OCI-LY1 (cell line): Measurements from ENCODE around the gene ACVR2A.

Source experiments
- H2AFZ ChIP-seq: fragments of 200-600 bp; sonication (generic), shearing (Covaris generic); 2 replicates; pipeline ENCODE4 v1.6.0; 2014; ENCODE audit warnings: antibody characterized with exemption, mild to moderate bottlenecking, low read length
- H3F3A ChIP-seq: fragments of 200-600 bp; sonication (generic), shearing (Covaris generic); 2 replicates; pipeline ENCODE4 v1.6.0; 2014; ENCODE audit warnings: mild to moderate bottlenecking, antibody characterized with exemption, low read length, moderate library complexity; ENCODE audit not compliant: insufficient read depth
- H3K27ac ChIP-seq: fragments of 200-600 bp; sonication (generic); 2 replicates; pipeline ENCODE4 v1.5.1; 2014; ENCODE audit warnings: low read length, mixed run types, mild to moderate bottlenecking, low read depth; ENCODE audit not compliant: poor library complexity, severe bottlenecking
- H3K27me3 ChIP-seq: fragments of 200-600 bp; sonication (generic); 2 replicates; pipeline ENCODE4 v1.6.0; 2014; ENCODE audit warnings: antibody characterized with exemption, mild to moderate bottlenecking, low read length, moderate library complexity; ENCODE audit not compliant: insufficient read depth
- H3K36me3 ChIP-seq: fragments of 200-600 bp; sonication (generic); 2 replicates; pipeline ENCODE4 v1.6.1; 2014; ENCODE audit warnings: mild to moderate bottlenecking, antibody characterized with exemption, low read length, moderate library complexity, mixed read lengths; ENCODE audit not compliant: insufficient read depth
- H3K4me1 ChIP-seq: fragments of 200-600 bp; sonication (generic); 2 replicates; pipeline ENCODE4 v1.5.1; 2014; ENCODE audit warnings: mild to moderate bottlenecking, low read length, moderate library complexity; ENCODE audit not compliant: insufficient read depth, severe bottlenecking
- H3K4me2 ChIP-seq: fragments of 200-600 bp; sonication (generic), shearing (Covaris generic); 2 replicates; pipeline ENCODE4 v1.6.1; 2014; ENCODE audit warnings: low read length
- H3K4me3 ChIP-seq: fragments of 200-600 bp; sonication (generic); 2 replicates; pipeline ENCODE4 v1.5.1; 2014; ENCODE audit warnings: low read length, low read depth, mild to moderate bottlenecking, mixed read lengths; ENCODE audit not compliant: poor library complexity, severe bottlenecking
- H3K79me2 ChIP-seq: fragments of 200-600 bp; shearing (Covaris generic); 2 replicates; pipeline ENCODE4 v1.6.1; 2016; ENCODE audit warnings: mixed run types, low read length, mixed read lengths; ENCODE audit not compliant: insufficient read depth
- H3K9ac ChIP-seq: fragments of 200-600 bp; sonication (generic), shearing (Covaris generic); 2 replicates; pipeline ENCODE4 v1.6.1; 2014; ENCODE audit warnings: mild to moderate bottlenecking, low read length, mixed read lengths
- H3K9me2 ChIP-seq: fragments of 200-600 bp; sonication (generic), shearing (Covaris generic); 2 replicates; pipeline ENCODE4 v1.6.1; 2014; ENCODE audit warnings: low read depth, mild to moderate bottlenecking, low read length, mixed read lengths
- H3K9me3 ChIP-seq: fragments of 200-600 bp; shearing (Covaris generic); 2 replicates; pipeline ENCODE4 v1.6.1; 2014; ENCODE audit warnings: low read length, mixed read lengths
- H4K20me1 ChIP-seq: fragments of 200-600 bp; sonication (generic), shearing (Covaris generic); 2 replicates; pipeline ENCODE4 v1.6.0; 2016; ENCODE audit warnings: mild to moderate bottlenecking, low read length; ENCODE audit not compliant: insufficient read depth
- CTCF ChIP-seq: fragments of 200-600 bp; sonication (generic), shearing (Covaris generic); IDR thresholded peaks from 2 replicates; pipeline ENCODE4 v1.5.1; 2017; ENCODE audit warnings: mild to moderate bottlenecking, antibody characterized with exemption, low read length, moderate library complexity, mixed read lengths
- EZH2 ChIP-seq: fragments of 200-600 bp; sonication (generic), shearing (Covaris generic); IDR thresholded peaks from 2 replicates; pipeline ENCODE4 v1.8.0; 2017; ENCODE audit warnings: borderline replicate concordance, mixed run types, mild to moderate bottlenecking, antibody characterized with exemption, low read length, moderate library complexity, mixed read lengths

Gene ACVR2A

DNA sequence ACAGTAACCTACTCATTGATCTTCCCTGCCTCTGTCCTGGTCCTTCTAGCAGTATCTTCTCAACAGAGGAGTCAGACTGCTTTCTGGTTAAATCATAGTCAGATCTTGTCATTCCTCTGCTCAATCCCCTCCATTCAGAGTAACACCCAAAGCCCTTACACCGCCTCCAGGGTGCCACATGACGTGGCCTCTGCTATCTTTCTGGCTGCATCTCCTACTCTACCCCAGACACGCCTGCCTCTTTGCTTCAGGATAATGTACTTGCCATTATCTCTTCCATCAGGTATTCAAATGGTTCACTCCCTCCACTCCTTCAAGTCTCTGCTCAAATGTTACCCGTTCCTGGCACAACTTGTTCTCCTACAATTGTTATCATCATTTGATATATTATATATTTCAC is 36.3 kb upstream of the ACVR2A start:
- H3F3A ChIP-seq = no peaks in the 10 kb centered on the region
- H3K36me3 ChIP-seq = no peaks in the 10 kb centered on the region
- H3K79me2 ChIP-seq = no peaks in the 10 kb centered on the region
- H4K20me1 ChIP-seq = no peaks in the 10 kb centered on the region
- H3K27ac ChIP-seq = no peak overlapping the region
- H3K9ac ChIP-seq = no peak overlapping the region
- no peak overlapping the region for H3K4me2 ChIP-seq
- no peak for TF ChIP-seq CTCF
- no peak for TF ChIP-seq EZH2
- H2AFZ ChIP-seq = no peak overlapping the region
- no peaks in the 10 kb centered on the region for H3K9me2 ChIP-seq
- no peak overlapping the region for H3K4me3 ChIP-seq
- H3K4me1 ChIP-seq = no peaks in the 10 kb centered on the region
- H3K27me3 ChIP-seq = no peaks in the 10 kb centered on the region
- no peaks in the 10 kb centered on the region for H3K9me3 ChIP-seq

GRCh38 chr2:147810883-147811765 is 33.7 kb upstream of the ACVR2A start:
- Histone ChIP-seq H3K79me2 (no peaks in the 10 kb centered on the region), H3K9me3 (no peaks in the 10 kb centered on the region), H3K4me1 (no peaks in the 10 kb centered on the region), H3K27me3 (no peaks in the 10 kb centered on the region), H3K27ac (no peak overlapping the region), H3K4me3 (no peak overlapping the region), H2AFZ (no peak overlapping the region), H3K4me2 (no peak overlapping the region), H4K20me1 (no peaks in the 10 kb centered on the region), H3F3A (no peaks in the 10 kb centered on the region), H3K36me3 (no peaks in the 10 kb centered on the region), H3K9ac (no peak overlapping the region), H3K9me2 (no peaks in the 10 kb centered on the region)
- TF ChIP-seq CTCF = no peak
- no peak for TF ChIP-seq EZH2

- Histone ChIP-seq H3K9me2 (no peaks in the 10 kb centered on the region), H4K20me1 (no peaks in the 10 kb centered on the region), H3K9me3 (no peaks in the 10 kb centered on the region), H3F3A (no peaks in the 10 kb centered on the region), H3K4me3 (no peak overlapping the region), H3K79me2 (no peaks in the 10 kb centered on the region), H3K27me3 (no peaks in the 10 kb centered on the region), H3K4me2 (no peak overlapping the region), H2AFZ (no peak overlapping the region), H3K36me3 (no peaks in the 10 kb centered on the region), H3K9ac (no peak overlapping the region), H3K4me1 (no peaks in the 10 kb centered on the region), H3K27ac (no peak overlapping the region)
- no peak for TF ChIP-seq EZH2
Observed at GRCh38 chr2:147818741-147819140, 26.1 kb upstream of the ACVR2A start.

DNA sequence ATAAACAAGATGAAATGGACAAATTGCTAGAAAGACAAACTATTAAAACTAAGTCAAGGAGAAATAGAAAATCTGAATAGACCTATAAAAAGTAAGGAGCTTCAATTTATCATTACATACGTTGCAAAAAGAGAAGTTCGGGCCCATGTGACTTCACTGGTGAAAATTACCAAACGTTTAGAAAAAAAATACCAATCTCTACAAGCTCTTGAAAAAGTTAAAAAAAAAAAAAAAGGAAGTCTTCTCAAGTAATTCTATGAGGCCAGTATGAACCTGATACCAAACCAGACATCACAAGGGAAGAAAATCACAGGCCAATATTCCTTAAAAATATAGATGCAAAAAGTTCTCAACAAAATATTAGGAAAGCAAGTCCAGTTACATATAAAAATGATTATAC is 20.2 kb upstream of the ACVR2A start:
- TF ChIP-seq EZH2 (no peak), CTCF (no peak)
- no peak overlapping the region for H3K4me2 ChIP-seq
- H4K20me1 ChIP-seq = no peaks in the 10 kb centered on the region
- no peaks in the 10 kb centered on the region for H3F3A ChIP-seq
- H3K4me1 ChIP-seq = no peaks in the 10 kb centered on the region
- H3K4me3 ChIP-seq = no peak overlapping the region
- no peaks in the 10 kb centered on the region for H3K9me3 ChIP-seq
- H2AFZ ChIP-seq = no peak overlapping the region
- H3K27me3 ChIP-seq = no peaks in the 10 kb centered on the region
- no peaks in the 10 kb centered on the region for H3K9me2 ChIP-seq
- no peak overlapping the region for H3K27ac ChIP-seq
- no peaks in the 10 kb centered on the region for H3K79me2 ChIP-seq
- H3K36me3 ChIP-seq = no peaks in the 10 kb centered on the region
- no peak overlapping the region for H3K9ac ChIP-seq
